WERI-Rb-1 (cell line): ENCODE measurements around the gene UBAP2L.

ENCODE experiments used
- DNase-seq: peaks from one replicate; pipeline ENCODE4 v3.0.0-alpha.2; 2020
- H3K27ac ChIP-seq: fragments of 250-450 bp; sonication (Bioruptor Pico); 2 replicates; pipeline ENCODE4 v1.5.1; 2020; ENCODE audit warnings: mild to moderate bottlenecking, moderate library complexity
- H3K27me3 ChIP-seq: fragments of 250-450 bp; sonication (Bioruptor Pico); 2 replicates; pipeline ENCODE4 v1.5.1; 2021; ENCODE audit warnings: mild to moderate bottlenecking, low read depth, moderate library complexity; ENCODE audit not compliant: insufficient read depth, severe bottlenecking
- H3K36me3 ChIP-seq: fragments of 250-450 bp; sonication (Bioruptor Pico); 2 replicates; pipeline ENCODE4 v1.5.1; 2020; ENCODE audit warnings: mild to moderate bottlenecking, moderate library complexity
- H3K4me3 ChIP-seq: 2 replicates; pipeline ENCODE4 v1.5.1; 2011; ENCODE audit warnings: low read depth, mild to moderate bottlenecking, control low read depth, low read length
- H3K9me3 ChIP-seq: fragments of 250-450 bp; sonication (Bioruptor Pico); 2 replicates; pipeline ENCODE4 v1.5.1; 2021; ENCODE audit warnings: mild to moderate bottlenecking, moderate library complexity; ENCODE audit not compliant: severe bottlenecking
- TF ChIP-seq, protein P1 (sequence below): IDR thresholded peaks from 2 replicates; pipeline ENCODE4 v1.5.1; 2011; ENCODE audit warnings: low read depth, mild to moderate bottlenecking, control low read depth, inconsistent platforms, low read length

UBAP2L gene

DNA sequence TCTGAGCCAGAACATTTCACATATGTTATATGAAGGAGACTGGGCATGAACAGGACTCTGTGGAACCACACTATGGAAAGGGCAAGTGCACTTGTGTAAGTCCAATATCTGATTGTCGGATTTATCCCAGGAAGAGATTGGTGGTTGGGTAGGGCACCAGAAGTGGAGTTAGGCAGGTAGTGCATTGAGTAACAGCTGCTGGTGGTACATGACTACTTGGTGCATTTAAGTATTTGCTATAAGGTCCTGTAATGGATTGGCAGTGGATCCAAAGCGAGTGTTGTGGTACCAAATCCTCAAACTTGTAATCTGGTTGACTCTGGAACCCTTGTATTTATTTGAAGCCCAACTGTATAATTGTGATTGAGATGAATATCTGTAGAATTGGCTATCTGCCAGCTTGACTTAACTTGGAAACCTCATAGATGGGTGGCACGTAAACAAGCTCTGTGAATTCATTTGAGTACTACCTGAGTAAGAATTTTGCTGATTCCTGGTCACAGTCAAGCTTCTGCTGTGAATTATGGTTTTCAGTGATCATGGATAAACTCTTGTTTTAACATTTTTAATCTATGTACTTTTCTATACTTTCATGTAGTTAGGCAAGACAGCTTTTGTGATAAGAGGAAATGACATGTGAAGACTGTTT, 21.1 kb downstream of the UBAP2L start:
- Histone ChIP-seq H3K9me3 (no peaks in the 10 kb centered on the region), H3K4me3 (no peak overlapping the region), H3K36me3 (peaks cover 98% of the 10 kb centered on the region), H3K27ac (no peak overlapping the region), H3K27me3 (no peaks in the 10 kb centered on the region)
- no peak for DNase-seq
- TF ChIP-seq, protein P1, sequence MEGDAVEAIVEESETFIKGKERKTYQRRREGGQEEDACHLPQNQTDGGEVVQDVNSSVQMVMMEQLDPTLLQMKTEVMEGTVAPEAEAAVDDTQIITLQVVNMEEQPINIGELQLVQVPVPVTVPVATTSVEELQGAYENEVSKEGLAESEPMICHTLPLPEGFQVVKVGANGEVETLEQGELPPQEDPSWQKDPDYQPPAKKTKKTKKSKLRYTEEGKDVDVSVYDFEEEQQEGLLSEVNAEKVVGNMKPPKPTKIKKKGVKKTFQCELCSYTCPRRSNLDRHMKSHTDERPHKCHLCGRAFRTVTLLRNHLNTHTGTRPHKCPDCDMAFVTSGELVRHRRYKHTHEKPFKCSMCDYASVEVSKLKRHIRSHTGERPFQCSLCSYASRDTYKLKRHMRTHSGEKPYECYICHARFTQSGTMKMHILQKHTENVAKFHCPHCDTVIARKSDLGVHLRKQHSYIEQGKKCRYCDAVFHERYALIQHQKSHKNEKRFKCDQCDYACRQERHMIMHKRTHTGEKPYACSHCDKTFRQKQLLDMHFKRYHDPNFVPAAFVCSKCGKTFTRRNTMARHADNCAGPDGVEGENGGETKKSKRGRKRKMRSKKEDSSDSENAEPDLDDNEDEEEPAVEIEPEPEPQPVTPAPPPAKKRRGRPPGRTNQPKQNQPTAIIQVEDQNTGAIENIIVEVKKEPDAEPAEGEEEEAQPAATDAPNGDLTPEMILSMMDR = no peak

DNA sequence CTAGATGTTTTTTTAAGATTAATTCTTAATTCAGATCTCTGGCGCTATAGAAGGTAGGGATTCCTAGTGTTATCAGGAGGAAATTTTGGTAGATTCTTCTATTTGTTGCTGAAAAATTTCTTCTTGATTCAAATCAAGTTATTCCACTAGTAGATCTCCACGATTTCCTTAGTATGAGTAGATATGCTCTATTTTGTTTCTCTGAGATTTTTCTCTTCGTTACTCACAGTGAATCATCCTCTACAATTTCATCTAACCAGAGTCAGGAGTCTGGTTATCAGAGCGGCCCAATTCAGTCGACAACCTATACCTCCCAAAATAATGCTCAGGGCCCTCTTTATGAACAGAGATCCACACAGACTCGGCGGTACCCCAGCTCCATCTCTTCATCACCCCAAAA, 32.9 kb downstream of the UBAP2L start:
- TF ChIP-seq, protein P1 = no peak
- Histone ChIP-seq H3K27ac (no peak overlapping the region), H3K36me3 (peaks cover 100% of the 10 kb centered on the region), H3K4me3 (no peak overlapping the region), H3K9me3 (no peaks in the 10 kb centered on the region), H3K27me3 (no peaks in the 10 kb centered on the region)
- no peak for DNase-seq

GRCh38 chr1:154256686-154257085, 35.9 kb downstream of the UBAP2L start:
- Histone ChIP-seq H3K27ac (no peak overlapping the region), H3K9me3 (no peaks in the 10 kb centered on the region), H3K36me3 (peaks cover 100% of the 10 kb centered on the region), H3K27me3 (no peaks in the 10 kb centered on the region), H3K4me3 (no peak overlapping the region)
- TF ChIP-seq, protein P1 = no peak
- no peak for DNase-seq

DNA sequence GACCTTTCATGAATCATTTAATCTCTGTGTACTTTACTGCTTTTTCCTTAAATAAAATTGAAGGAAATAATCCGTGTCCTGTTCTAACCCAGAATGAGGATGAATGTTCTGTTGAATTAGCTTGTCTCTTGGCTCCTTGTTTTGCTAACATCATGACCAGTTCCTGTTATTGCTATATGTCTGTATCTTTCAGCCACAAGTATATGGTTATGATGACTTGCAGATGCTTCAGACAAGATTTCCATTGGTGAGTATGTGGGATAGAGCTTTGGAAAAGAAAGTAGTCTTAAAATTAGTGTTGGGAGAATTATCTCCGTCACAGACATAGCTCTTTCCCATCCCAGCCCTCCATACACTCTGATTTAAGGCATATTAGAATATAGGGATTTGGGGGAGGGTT, 38.0 kb downstream of the UBAP2L start:
- H3K9me3 ChIP-seq = no peaks in the 10 kb centered on the region
- no peak for DNase-seq
- H3K4me3 ChIP-seq = no peak overlapping the region
- TF ChIP-seq, protein P1 = no peak
- H3K36me3 ChIP-seq = peaks cover 100% of the 10 kb centered on the region
- H3K27ac ChIP-seq = no peak overlapping the region
- no peaks in the 10 kb centered on the region for H3K27me3 ChIP-seq

DNA sequence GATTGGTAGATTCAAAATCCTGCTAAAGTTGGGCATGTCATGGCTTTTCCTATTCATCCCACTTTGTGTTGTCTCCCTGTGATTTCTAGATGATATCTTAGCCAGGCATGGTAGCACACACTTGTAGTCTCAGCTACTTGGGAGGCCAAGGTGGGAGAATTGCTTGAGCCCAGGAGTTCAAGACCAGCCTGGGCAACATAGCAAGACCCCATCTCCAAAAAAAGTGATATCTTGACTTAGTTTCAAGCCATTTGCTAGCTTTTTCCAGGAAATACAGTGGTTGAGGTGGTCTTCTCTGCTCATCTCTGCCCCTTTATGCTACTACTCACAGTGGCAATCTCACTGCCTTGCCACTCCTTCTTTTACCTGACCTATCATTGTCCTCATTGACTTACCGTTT, 39.4 kb downstream of the UBAP2L start:
- Histone ChIP-seq H3K9me3 (no peaks in the 10 kb centered on the region), H3K4me3 (no peak overlapping the region), H3K36me3 (peaks cover 100% of the 10 kb centered on the region), H3K27ac (no peak overlapping the region), H3K27me3 (no peaks in the 10 kb centered on the region)
- no peak for DNase-seq
- TF ChIP-seq, protein P1 = no peak
